Measurements from ENCODE around the gene SPAG8. TPM values are rescaled to one million over a fixed set of nuclear protein-coding genes. Genes with fewer than 3 reads are reported as not detected.

SPAG8 gene
- total and polyA plus RNA-seq, 8 donors, result 1.8 to 13.8 (median 8.1) TPM

GRCh38 chr9:35831040-35831439 is 19.0 kb upstream of the SPAG8 start:
- TF ChIP-seq, protein P1, sequence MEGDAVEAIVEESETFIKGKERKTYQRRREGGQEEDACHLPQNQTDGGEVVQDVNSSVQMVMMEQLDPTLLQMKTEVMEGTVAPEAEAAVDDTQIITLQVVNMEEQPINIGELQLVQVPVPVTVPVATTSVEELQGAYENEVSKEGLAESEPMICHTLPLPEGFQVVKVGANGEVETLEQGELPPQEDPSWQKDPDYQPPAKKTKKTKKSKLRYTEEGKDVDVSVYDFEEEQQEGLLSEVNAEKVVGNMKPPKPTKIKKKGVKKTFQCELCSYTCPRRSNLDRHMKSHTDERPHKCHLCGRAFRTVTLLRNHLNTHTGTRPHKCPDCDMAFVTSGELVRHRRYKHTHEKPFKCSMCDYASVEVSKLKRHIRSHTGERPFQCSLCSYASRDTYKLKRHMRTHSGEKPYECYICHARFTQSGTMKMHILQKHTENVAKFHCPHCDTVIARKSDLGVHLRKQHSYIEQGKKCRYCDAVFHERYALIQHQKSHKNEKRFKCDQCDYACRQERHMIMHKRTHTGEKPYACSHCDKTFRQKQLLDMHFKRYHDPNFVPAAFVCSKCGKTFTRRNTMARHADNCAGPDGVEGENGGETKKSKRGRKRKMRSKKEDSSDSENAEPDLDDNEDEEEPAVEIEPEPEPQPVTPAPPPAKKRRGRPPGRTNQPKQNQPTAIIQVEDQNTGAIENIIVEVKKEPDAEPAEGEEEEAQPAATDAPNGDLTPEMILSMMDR (IDR thresholded peaks at IDR 0.05), result no peak
- Histone ChIP-seq H3K9me3 (no peaks in the 10 kb centered on the region), H3K36me3 (no peaks in the 10 kb centered on the region), H3K27ac (no peak overlapping the region), H3K4me1 (peaks cover 6 to 39% of the 10 kb centered on the region in 2 donors), H3K27me3 (no peaks in the 10 kb centered on the region), H3K4me3 (no peak overlapping the region)
- intact Hi-C loops (cut with DNase I), result no loop called here
- DNase-seq (no peak), ATAC-seq (no peak)

- Histone ChIP-seq H3K27me3 (no peaks in the 10 kb centered on the region), H3K4me1 (peaks cover 6 to 36% of the 10 kb centered on the region in 2 donors), H3K27ac (peak overlapping the region; percentile 82 to 90), H3K9me3 (no peaks in the 10 kb centered on the region), H3K4me3 (peak overlapping the region; percentile 57 to 69), H3K36me3 (no peaks in the 10 kb centered on the region)
- intact Hi-C loops (cut with DNase I), result loop anchor here in 1 of 2 donors (5.0 kb wide), 1 partner anchor 53 kb away; no protein-coding TSS in a partner anchor
- TF ChIP-seq, protein P1 (IDR thresholded peaks at IDR 0.05), result no peak
- DNase-seq (no peak), ATAC-seq (no peak)
Observed at GRCh38 chr9:35829764-35830096, 17.7 kb upstream of the SPAG8 start.

DNA sequence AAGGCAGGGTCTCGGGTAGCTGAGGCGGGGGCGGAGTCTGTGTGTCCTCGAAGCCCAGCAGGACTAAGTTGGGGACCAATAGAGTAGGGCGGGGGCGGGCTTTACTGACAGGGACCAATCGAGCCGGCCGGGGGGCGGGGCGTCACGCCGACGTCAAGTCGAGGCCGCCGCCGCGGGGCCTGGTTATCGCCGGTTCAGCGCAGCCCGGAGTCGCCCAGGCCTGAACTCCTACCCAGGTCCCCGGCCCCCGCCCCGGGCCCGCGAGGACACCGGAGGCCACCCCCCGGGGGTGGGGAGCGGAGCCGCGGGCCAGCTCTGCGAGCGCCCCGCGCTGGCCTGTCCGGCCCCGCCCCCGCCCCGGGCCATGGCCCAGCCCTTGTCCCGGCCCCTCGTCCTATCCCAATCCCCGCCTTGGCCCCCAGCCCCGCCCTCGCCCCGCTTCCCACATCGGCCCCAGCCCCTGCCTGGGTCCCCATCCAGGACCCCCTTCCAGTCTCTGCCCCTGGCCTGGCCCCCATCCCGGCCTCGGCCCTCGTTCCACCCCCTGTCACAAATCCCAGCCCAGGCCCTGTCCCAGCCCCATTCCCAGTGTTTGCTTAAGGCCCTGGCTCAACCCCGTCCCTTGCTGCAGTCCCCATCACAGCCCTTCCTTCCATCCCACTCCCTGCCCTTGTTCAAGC is 17.2 kb upstream of the SPAG8 start, which contains the start of gene TMEM8B:
Gene TMEM8B (plus strand): TSS at position 145 of the 680 bp plus-strand sequence. CDS start 220 bp downstream, at position 365.
- H3K4me1 ChIP-seq, result peaks cover 6 to 31% of the 10 kb centered on the region in 2 donors
- no peaks in the 10 kb centered on the region for H3K9me3 ChIP-seq
- TF ChIP-seq, protein P1 (IDR thresholded peaks at IDR 0.05), result no peak
- H3K27me3 ChIP-seq, result no peaks in the 10 kb centered on the region
- peak within 1 kb of the TSS; percentile 82 to 90 for H3K27ac ChIP-seq
- DNase-seq (peak; percentile 94 to 97 (median 96)), ATAC-seq (peak; percentile 90)
- H3K36me3 ChIP-seq, result no peaks in the 10 kb centered on the region
- H3K4me3 ChIP-seq, result peak within 1 kb of the TSS; percentile 57 to 69
- intact Hi-C loops (cut with DNase I), result loop anchor here in 1 of 2 donors (5.0 kb wide), 1 partner anchor 53 kb away; no protein-coding TSS in a partner anchor

DNA sequence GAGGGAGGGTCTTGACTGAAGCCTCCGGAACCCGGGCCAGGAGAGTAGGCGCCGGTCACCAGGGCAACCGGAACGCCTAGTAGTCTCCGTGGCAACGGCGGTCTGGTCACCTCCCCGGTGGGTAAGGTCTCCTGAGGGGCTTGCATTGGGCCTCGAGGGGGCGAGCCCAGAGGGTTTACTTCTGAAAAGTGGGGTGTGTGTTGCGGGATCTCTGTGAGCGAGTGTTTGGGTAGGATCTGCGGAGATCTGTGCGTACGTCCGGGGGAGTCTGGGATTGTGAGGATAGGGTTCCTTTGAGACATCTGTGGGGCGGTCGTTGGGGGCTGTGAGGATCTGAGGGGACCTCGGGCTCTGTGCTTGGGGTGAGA is 16.6 kb upstream of the SPAG8 start, which contains the start of gene FAM221B:
Gene FAM221B (minus strand): TSS at position 17 of the 368 bp plus-strand sequence. CDS start 2,571 bp downstream, outside the sequence.
- TF ChIP-seq, protein P1 (IDR thresholded peaks at IDR 0.05), result no peak
- peak in 3 of 4 donors; percentile 38 to 82 (median 43) for DNase-seq

GRCh38 chr9:35827486-35827885 is 15.4 kb upstream of the SPAG8 start:
- intact Hi-C loops (cut with DNase I), result loop anchor here in 1 of 2 donors (5.0 kb wide), 1 partner anchor 55 kb away; no protein-coding TSS in a partner anchor
- peaks cover 6 to 17% of the 10 kb centered on the region in 2 donors for H3K4me1 ChIP-seq
- no peaks in the 10 kb centered on the region for H3K9me3 ChIP-seq
- no peak overlapping the region for H3K4me3 ChIP-seq
- no peak overlapping the region for H3K27ac ChIP-seq
- H3K36me3 ChIP-seq, result no peaks in the 10 kb centered on the region
- H3K27me3 ChIP-seq, result no peaks in the 10 kb centered on the region
- no peak for ATAC-seq
- no peak for DNase-seq
- TF ChIP-seq, protein P1 (IDR thresholded peaks at IDR 0.05), result no peak

More for the DNA sequence above, 16.6 kb upstream of the SPAG8 start, which contains the start of gene FAM221B:
- H3K36me3 ChIP-seq, result no peaks in the 10 kb centered on the region
- peak within 1 kb of the TSS; percentile 82 to 90 for H3K27ac ChIP-seq
- ATAC-seq, result no peak
- no peaks in the 10 kb centered on the region for H3K9me3 ChIP-seq
- intact Hi-C loops (cut with DNase I), result loop anchor here in 1 of 2 donors (5.0 kb wide), 1 partner anchor 54 kb away; no protein-coding TSS in a partner anchor
- peak within 1 kb of the TSS; percentile 57 to 69 for H3K4me3 ChIP-seq
- H3K4me1 ChIP-seq, result peaks cover 6 to 27% of the 10 kb centered on the region in 2 donors
- no peaks in the 10 kb centered on the region for H3K27me3 ChIP-seq
